Activated T-cell treated with anti-CD3 and anti-CD28 coated beads for 1 hour (primary cell): ENCODE results near the gene ADGRG2.
"Not testable (repeated sequence)": the region's sequence is repeated elsewhere in the genome, so short reads cannot be mapped to it uniquely, and the experiment has no call there.

ENCODE experiments used
- DNase-seq: peaks from one replicate; pipeline ENCODE4 v3.0.0-alpha.2; 2020; ENCODE audit warnings: low read depth

Gene ADGRG2

DNA sequence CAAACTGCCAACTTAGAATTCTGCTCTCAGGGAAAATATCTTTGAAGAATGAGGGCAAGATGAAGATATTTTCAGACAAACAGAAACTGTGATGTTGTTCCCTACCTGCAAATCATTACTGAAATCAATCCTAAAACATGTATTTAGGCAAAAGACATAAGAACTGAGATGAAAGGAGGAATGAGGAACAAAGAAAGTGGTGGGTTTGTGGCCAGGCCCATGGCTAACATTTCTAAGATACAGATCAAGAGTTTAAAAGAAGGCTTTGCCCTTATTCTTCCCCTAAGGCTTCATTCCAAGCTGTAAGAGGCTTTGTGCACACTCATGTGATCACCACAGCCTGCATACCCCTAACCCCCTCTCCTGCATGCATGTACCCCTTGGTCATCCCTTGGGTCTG, 46.5 kb downstream of the ADGRG2 start:
- DNase-seq = no peak

DNA sequence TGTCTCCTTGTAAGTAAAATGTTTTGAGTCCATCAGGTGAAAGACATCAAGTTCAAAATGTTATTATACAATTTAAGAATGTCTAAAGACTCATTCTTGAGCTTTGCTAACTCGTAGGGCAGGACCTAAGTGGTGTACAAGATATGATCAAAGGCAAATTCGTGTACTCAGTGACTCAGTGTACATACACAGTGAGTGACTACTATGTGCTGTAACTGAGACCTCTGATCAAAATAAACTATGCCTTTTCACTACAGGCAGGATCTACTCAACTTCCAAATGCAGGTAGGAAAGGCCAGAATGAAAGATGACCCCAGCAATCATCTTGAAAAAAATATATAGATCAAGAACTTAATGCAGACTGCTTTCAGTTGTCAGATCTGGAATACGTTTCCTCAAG, 49.9 kb downstream of the ADGRG2 start:
- no peak for DNase-seq

GRCh38 chrX:19070555-19070994, 51.7 kb downstream of the ADGRG2 start:
- no peak for DNase-seq

DNA sequence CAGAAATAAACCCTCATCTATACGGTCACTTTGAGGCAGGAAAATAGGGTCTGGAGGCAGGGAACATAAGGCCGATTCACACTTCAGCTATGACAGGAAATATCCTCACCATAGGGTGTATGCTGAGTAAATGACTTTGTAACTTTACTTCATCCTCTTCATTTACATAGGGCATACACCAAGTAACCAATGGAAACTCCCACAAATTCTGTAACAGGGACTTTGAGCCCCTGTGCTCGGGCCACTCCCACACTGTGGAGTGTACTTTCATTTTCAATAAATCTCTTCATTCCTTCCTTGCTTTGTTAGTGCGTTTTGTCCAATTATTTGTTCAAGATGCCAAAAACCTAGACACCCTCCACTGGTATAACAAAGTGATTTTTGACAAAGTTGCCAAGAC, 55.3 kb downstream of the ADGRG2 start:
- DNase-seq = not testable (repeated sequence)

GRCh38 chrX:19065535-19065934, 56.7 kb downstream of the ADGRG2 start:
- DNase-seq = no peak

GRCh38 chrX:19064175-19064574, 58.1 kb downstream of the ADGRG2 start:
- no peak for DNase-seq

GRCh38 chrX:19063030-19063429, 59.2 kb downstream of the ADGRG2 start:
- no peak for DNase-seq

- DNase-seq = no peak
Observed at GRCh38 chrX:19059067-19059466, 63.2 kb downstream of the ADGRG2 start.

DNA sequence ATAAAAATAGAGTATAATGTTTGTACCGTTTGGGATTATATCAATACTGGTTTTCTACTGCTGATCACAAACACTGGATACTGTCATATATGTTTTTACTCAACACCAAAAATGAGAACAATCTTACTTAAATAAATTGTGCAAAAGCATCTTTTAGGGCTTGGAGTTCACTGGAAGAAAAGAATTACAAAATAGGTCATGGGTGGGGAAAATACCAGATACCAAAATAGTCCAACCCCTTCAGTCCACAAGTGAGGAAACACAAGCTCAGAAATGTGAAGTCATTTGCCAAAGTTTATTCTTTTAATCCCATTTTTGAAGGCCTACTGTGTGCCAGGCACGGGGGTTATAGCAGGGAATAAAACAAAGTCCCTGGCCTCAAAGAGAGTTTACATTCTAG, 64.4 kb downstream of the ADGRG2 start:
- no peak for DNase-seq

- no peak for DNase-seq
Observed at GRCh38 chrX:19049110-19049509, 73.2 kb downstream of the ADGRG2 start.

- no peak for DNase-seq
Observed at GRCh38 chrX:19046343-19047215, 75.7 kb downstream of the ADGRG2 start.

- DNase-seq = no peak
Observed at GRCh38 chrX:19040373-19040772, 81.9 kb downstream of the ADGRG2 start.

GRCh38 chrX:19034025-19034424, 88.2 kb downstream of the ADGRG2 start:
- DNase-seq = no peak

DNA sequence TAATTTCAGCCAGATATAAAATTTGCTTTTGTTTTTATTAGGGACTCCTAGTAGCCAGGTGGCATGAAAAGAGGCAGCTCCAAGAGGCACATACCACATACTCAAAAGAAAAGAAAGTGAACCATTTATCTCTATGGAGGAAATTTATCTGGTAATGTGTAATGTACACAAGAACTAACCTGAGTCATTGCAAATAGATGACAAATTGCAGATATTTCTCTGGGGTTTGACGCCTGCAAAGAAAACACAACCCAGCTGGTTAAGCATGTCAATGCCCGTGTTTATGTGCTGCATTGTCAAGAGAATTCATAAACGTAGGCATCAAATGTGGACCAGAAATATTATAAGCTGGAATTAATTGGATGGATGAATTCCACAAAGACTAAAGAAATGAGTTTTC, 91.5 kb downstream of the ADGRG2 start:
- DNase-seq = no peak

DNA sequence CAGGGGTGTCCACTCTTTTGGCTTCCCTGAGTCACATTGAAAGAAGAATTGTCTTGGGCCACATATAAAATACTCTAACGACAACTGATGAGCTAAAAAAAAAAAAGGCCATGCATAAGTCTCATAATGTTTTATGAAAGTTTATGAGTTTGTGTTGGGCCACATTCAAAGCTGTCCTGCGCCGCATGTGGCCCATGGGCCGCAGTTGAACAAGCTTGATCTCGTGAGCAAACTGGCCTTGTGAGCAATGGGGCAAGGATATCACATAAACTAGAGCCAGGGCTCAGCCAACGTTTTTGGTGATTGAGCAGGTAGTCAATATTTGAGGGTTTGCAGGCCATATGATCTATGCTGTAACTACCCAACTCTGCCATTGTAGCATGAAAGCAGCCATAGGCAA, 93.7 kb downstream of the ADGRG2 start:
- no peak for DNase-seq

DNA sequence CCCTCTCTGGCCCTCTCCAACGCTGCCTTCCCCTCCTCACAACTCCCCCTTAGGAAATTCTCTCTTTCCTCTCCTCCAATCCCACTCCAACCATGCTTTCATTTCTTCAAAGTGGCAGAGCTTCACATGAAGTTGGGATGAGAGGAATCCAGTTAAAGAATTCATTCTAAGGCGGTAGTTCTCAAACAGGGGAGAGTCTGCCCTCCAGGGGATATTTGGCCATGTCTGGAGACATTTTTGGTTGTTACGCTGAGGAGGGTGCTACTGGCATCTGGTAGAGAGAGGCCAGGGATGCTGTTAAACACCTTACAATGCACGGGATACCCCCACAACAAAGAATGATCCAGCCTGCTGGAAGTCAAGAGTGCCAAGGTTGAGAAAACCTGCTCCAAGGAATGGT, 97.9 kb downstream of the ADGRG2 start:
- no peak for DNase-seq

- no peak for DNase-seq
Observed at GRCh38 chrX:19019996-19020395, 102.3 kb downstream of the ADGRG2 start.

GRCh38 chrX:19017271-19017670, 105.0 kb downstream of the ADGRG2 start:
- no peak for DNase-seq

DNA sequence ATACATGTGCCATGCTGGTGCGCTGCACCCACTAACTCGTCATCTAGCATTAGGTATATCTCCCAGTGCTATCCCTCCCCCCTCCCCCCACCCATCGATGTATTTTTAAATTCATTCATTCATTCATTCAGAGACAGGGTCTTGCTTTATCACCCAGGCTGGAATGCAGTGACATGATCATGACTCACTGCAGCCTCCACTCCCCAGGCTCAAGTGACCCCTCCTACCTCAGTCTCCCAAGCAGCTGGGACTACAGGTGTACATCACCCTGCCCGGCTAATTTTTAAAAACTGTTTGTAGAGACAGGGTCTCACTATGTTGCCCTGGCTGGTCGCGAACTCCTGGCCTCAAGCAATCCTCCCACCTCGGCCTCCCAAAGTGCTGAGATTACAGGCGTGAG, 105.7 kb downstream of the ADGRG2 start:
- DNase-seq = not testable (repeated sequence)

DNA sequence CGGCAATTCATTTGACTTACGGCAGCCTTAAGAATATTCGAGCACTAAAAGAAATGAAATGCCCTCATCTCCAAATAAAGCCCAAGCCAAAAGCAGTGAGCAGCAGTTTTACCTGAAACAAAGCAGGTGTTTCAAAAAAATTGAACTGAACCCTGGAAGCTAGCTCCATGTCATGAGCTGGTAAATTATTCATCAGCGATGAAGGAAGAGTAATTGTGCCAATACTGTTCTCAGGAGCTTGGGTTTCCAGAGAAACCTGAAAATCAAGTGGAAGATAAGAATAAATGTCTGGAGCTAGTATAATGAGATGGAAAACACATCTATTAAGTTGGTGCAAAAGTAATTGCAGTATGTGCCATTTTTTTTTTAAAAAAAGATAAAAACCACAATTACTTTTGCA, 114.4 kb downstream of the ADGRG2 start:
- DNase-seq = no peak

GRCh38 chrX:19007011-19007410, 115.3 kb downstream of the ADGRG2 start:
- DNase-seq = no peak

- DNase-seq = no peak
Observed at GRCh38 chrX:19005909-19006308, 116.4 kb downstream of the ADGRG2 start.

GRCh38 chrX:19003756-19004155, 118.5 kb downstream of the ADGRG2 start:
- no peak for DNase-seq

DNA sequence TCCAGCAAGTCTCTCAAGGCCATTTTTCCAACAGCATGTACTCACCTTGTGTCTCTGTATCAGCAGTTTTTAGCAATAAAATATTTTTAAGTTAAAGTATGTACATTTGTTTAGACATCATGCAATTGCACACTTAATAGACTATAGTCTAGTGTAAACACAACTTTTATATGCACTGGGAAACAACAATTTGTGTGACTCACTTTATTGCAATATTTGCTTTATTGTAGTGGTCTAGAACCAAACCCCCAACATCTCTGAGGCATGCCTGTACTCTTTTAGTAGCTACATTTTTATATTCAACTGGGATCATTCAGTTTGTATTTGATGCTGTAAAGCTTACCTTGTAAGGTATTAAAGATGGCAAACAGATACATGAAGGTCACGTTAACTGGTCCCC, 123.6 kb downstream of the ADGRG2 start:
- DNase-seq = no peak
